Measurements from ENCODE around the gene DST.
"Not testable (repeated sequence)": the region's sequence is repeated elsewhere in the genome, so short reads cannot be mapped to it uniquely, and the experiment has no call there.

DST gene

DNA sequence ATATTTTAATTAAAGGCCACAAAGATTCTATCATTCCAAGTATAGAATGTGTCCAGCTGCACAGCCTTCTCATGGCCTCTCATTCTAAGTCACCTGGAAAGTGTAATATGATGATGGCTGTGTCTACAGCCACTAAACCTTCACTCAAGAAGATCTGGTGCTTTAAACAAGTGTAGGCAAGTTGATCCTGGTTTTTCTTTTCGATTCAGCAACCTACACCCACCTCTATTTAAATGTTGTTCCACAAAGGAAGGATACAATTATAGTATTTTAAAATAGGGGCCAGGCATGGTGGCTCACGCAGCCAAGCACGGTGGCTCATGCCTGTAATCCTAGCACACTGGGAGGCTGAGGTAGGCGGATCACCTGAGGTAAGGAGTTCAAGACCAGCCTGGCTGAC, 25.5 kb upstream of the DST start:
- TF ChIP-seq, protein P1, sequence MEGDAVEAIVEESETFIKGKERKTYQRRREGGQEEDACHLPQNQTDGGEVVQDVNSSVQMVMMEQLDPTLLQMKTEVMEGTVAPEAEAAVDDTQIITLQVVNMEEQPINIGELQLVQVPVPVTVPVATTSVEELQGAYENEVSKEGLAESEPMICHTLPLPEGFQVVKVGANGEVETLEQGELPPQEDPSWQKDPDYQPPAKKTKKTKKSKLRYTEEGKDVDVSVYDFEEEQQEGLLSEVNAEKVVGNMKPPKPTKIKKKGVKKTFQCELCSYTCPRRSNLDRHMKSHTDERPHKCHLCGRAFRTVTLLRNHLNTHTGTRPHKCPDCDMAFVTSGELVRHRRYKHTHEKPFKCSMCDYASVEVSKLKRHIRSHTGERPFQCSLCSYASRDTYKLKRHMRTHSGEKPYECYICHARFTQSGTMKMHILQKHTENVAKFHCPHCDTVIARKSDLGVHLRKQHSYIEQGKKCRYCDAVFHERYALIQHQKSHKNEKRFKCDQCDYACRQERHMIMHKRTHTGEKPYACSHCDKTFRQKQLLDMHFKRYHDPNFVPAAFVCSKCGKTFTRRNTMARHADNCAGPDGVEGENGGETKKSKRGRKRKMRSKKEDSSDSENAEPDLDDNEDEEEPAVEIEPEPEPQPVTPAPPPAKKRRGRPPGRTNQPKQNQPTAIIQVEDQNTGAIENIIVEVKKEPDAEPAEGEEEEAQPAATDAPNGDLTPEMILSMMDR (conservative IDR thresholded peaks at IDR 0.05; ENCODE audit: low read depth): no peak
- peak overlapping the region; percentile 69 for H3K27ac ChIP-seq
- CTCF ChIA-PET: no interaction called here
- no peak for DNase-seq (ENCODE audit: low spot score)
- POLR2A ChIA-PET (ENCODE audit: low non-redundant PET): no interaction called here

DNA sequence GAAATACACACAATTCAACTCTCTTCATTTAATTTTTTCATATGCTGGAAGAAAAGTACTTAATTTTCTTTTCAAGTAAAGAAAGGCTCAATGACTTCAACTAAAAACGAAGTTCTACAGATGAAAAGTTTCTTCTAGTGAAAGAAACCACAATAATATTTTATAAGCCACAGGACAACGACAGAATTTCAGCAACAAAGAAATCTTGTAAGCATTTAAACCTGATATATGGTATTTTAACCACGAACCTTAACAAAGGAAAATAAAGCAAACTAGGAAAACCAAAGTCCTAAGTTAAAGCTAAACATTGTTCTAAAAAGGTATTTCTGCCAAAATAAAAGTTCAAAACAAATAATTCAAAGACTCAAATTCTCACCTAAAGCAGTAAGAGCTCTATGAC, 24.6 kb upstream of the DST start:
- CTCF ChIA-PET: interaction anchor here (0.6 kb wide), 1 partner anchor 9 kb away, joined by 3 read pairs; no protein-coding TSS in a partner anchor
- H3K27ac ChIP-seq: no peak overlapping the region
- TF ChIP-seq, protein P1 (conservative IDR thresholded peaks at IDR 0.05; ENCODE audit: low read depth): no peak
- POLR2A ChIA-PET (ENCODE audit: low non-redundant PET): no interaction called here
- DNase-seq (ENCODE audit: low spot score): no peak

DNA sequence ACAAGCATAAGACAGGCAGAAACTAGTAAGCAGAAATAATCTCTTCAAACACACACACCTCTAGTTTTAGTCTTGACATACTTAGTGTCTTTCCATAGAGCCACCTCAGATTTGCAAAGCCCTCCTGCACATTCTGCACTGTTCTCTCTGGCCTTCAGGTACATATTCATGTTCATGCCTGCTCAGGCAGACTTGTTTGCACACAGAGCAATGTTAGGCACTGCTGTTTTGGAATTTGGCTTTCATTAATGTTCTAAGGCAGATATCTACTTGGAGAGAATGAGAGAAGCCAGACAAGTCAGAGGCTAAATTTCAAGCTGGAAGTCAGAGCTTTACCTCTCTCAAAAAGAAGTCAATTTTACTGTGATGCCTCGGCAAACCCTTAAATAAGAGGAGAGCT, 21.3 kb upstream of the DST start:
- no peak for DNase-seq (ENCODE audit: low spot score)
- ChIA-PET POLR2A (ENCODE audit: low non-redundant PET) (no interaction called here), CTCF (no interaction called here)
- TF ChIP-seq, protein P1 (conservative IDR thresholded peaks at IDR 0.05; ENCODE audit: low read depth): no peak
- no peak overlapping the region for H3K27ac ChIP-seq

DNA sequence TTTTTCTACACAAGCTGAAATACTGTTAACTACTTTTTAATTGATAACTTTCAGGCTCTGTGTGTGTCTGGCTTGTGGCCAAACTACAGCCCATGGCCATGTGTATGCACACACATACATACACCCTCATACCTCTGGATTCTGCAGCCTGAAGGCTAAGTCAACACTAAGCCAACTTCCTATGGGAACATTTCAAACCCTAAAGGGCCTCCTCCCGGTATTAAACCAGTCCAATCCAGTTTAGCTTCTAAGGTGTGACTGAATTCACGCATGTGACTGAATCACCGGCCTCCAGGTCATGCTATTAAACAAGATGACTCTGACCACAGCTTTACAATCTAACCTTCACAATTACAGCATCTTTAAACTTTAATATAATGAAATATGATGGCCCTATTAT, 20.7 kb upstream of the DST start:
- peak overlapping the region; percentile 36; the same call in 1 of the 2 replicates for H3K27ac ChIP-seq
- TF ChIP-seq, protein P1 (conservative IDR thresholded peaks at IDR 0.05; ENCODE audit: low read depth): no peak
- peak; percentile 70 for DNase-seq (ENCODE audit: low spot score)
- POLR2A ChIA-PET (ENCODE audit: low non-redundant PET): interaction anchor here (0.5 kb wide), 1 partner anchor 22 kb away, joined by 3 read pairs; no protein-coding TSS in a partner anchor
- CTCF ChIA-PET: no interaction called here

DNA sequence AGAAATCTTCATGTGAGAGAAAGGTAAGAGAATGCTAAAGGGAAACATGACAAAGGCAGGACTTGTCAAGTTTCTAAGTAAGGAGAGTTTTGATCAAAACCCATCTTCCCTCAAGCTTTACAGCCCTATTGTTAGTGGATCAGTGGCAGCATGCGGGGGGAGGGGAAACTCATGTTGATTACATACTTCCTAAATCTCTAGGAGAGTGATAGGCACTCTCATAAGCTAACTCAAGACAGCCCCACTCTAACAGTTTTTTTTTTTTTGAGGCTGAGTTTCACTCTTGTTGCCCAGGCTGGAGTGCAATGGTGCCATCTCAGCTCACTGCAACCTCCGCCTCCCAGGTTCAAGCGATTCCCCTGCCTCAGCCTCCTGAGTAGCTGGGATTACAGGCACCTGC, 18.6 kb upstream of the DST start:
- CTCF ChIA-PET; DNase-seq (ENCODE audit: low spot score); POLR2A ChIA-PET (ENCODE audit: low non-redundant PET): not testable (repeated sequence)
- peak overlapping the region; percentile 67 for H3K27ac ChIP-seq

DNA sequence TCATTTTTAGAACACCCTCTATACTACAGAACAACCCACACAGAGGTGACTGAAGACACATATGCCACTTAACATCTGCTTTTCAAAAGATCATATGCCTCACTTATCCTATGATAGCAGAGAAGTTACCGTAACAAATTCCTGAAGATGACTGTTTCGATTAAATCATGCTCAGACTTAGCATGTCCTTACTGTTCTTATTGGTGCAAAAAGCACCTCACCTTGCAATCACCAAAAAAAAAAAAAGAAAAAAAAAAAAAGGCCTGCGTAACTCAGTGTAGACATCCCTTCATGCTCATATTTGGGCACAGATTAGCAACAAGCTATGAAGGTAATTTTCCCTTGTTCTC, 17.7 kb upstream of the DST start:
- CTCF ChIA-PET: no interaction called here
- TF ChIP-seq, protein P1 (conservative IDR thresholded peaks at IDR 0.05; ENCODE audit: low read depth): no peak
- H3K27ac ChIP-seq: 0 out of 2 replicates have a peak overlapping the region, but pooled peaks have one; percentile 55
- POLR2A ChIA-PET (ENCODE audit: low non-redundant PET): no interaction called here
- peak; percentile 59 for DNase-seq (ENCODE audit: low spot score)

DNA sequence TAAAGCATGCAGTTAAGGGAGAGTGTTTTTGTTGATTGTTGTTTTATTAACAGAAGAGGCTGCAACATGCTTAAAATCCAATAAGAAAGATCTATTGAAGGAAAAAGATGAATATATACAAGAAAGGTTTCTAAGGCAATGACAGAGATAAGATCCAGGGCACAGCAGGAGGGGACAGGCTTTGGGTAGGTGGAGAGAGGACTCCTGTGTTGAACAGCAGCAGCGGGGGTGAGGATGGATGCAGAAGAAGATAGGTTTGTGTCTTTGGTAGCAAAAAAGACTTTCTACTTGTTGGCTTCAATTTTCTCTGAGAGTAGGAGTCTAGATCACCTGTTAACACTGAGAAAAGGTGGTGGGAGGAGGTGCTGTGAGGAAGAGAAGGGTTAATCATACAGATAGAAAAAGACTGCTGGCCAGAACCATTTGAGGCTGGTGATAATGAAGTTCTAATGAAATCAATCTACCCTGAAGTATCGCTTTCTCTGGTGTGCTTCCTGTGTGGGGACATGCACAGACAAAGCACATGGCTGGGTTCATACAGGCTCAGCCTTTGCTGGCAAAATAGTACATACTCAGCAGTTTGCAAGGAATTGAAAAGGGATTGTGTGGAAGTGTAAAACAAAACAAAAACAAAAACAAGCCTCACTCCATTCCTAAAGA, 17.2 kb upstream of the DST start:
- no peak for DNase-seq (ENCODE audit: low spot score)
- ChIA-PET POLR2A (ENCODE audit: low non-redundant PET) (no interaction called here), CTCF (no interaction called here)
- peak overlapping the region; percentile 55 for H3K27ac ChIP-seq
- TF ChIP-seq, protein P1 (conservative IDR thresholded peaks at IDR 0.05; ENCODE audit: low read depth): no peak
